ENCODE data around the gene PFDN4.

The PFDN4 gene

DNA sequence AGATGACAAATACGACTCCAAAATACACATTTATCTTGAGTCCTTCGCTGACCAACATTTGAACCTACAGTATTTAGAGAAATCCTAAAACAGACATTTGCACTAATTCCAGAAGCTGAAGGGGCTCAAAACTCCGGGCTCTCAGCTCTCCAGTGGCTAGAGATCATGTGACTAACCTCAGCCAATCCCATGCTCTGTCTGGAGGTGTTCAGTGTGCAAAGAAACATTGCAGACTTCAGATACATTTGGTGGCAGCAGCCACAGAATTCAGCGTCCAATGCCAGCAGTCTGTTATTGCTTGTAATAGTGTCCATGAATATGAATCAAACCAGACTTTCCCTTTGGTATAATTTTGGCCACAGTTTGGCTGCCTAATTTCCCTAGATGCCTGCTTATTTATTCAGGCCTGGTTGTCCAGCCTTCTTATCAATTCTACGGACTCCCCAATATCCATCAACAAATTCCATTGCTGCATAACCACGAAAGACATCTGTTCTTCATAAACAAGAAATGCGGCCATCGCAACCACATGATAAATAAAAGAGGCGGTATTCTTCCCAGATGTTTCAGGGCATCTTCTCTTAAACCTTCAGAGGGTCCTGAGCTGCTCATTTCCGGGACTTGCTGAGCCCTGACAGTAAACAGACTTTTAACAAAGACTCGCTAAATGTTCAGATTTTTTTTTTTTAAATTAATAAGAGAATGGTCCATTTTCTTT lies 19.6 kb upstream of the PFDN4 start:
- Histone ChIP-seq H3K36me3 (ENCODE audit: control insufficient read depth in 5 of 5, insufficient read depth in 5 of 5, low read length in 5 of 5) (no peaks in the 10 kb centered on the region), H3K9me3 (ENCODE audit: control insufficient read depth in 5 of 5, low read length in 5 of 5) (no peaks in the 10 kb centered on the region), H3K4me3 (ENCODE audit: low read depth in 1 of 5, low read length in 5 of 5) (no peak overlapping the region), H3K27me3 (ENCODE audit: control insufficient read depth in 5 of 5, insufficient read depth in 4 of 5, low read length in 5 of 5) (peaks cover 14 to 22% (median 16%) of the 10 kb centered on the region in 5 donors), H3K9ac (ENCODE audit: low read length in 5 of 5) (no peak overlapping the region), H3K27ac (ENCODE audit: low read depth, low read length) (no peak overlapping the region), H3K4me1 (ENCODE audit: control insufficient read depth in 5 of 5, insufficient read depth in 5 of 5, low read length in 5 of 5) (peaks cover 0 to 2% (median 0%) of the 10 kb centered on the region in 5 donors)

GRCh38 chr20:54189630-54190029 lies 18.3 kb upstream of the PFDN4 start:
- Histone ChIP-seq H3K9ac (ENCODE audit: low read length in 5 of 5) (no peak overlapping the region), H3K4me1 (ENCODE audit: control insufficient read depth in 5 of 5, insufficient read depth in 5 of 5, low read length in 5 of 5) (peaks cover 0 to 3% (median 0%) of the 10 kb centered on the region in 5 donors), H3K27ac (ENCODE audit: low read depth, low read length) (no peak overlapping the region)

DNA sequence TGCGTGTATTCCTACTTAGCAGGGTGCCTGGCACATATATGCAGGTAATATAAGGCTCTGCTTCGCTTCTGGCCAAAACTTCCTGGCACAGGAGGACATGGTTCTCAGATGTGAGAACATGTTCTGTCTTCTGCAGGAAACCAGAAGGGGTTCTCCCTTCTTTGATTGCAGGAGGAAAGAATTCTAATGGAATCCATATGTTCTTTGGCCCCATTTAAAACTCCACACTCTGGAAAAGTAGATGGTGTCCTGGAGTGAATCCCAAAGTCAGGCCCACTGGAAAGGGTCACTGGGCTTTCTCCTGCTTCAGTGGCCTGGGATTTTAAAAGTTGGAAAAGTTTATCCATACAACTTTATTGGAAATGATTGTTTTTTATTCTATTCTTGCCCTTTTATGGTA lies 17.7 kb upstream of the PFDN4 start:
- H3K27me3 ChIP-seq (ENCODE audit: control insufficient read depth in 5 of 5, insufficient read depth in 4 of 5, low read length in 5 of 5) = peaks cover 9 to 16% (median 14%) of the 10 kb centered on the region in 5 donors
- H3K9me3 ChIP-seq (ENCODE audit: control insufficient read depth in 5 of 5, low read length in 5 of 5) = no peaks in the 10 kb centered on the region
- H3K4me3 ChIP-seq (ENCODE audit: low read depth in 1 of 5, low read length in 5 of 5) = no peak overlapping the region
- H3K27ac ChIP-seq (ENCODE audit: low read depth, low read length) = no peak overlapping the region
- H3K4me1 ChIP-seq (ENCODE audit: control insufficient read depth in 5 of 5, insufficient read depth in 5 of 5, low read length in 5 of 5) = peaks cover 0 to 3% (median 0%) of the 10 kb centered on the region in 5 donors
- no peaks in the 10 kb centered on the region for H3K36me3 ChIP-seq (ENCODE audit: control insufficient read depth in 5 of 5, insufficient read depth in 5 of 5, low read length in 5 of 5)
- no peak overlapping the region for H3K9ac ChIP-seq (ENCODE audit: low read length in 5 of 5)

More at GRCh38 chr20:54189630-54190029, 18.3 kb upstream of the PFDN4 start:
- Histone ChIP-seq H3K27me3 (ENCODE audit: control insufficient read depth in 5 of 5, insufficient read depth in 4 of 5, low read length in 5 of 5) (peaks cover 14 to 22% (median 15%) of the 10 kb centered on the region in 5 donors), H3K36me3 (ENCODE audit: control insufficient read depth in 5 of 5, insufficient read depth in 5 of 5, low read length in 5 of 5) (no peaks in the 10 kb centered on the region), H3K4me3 (ENCODE audit: low read depth in 1 of 5, low read length in 5 of 5) (no peak overlapping the region), H3K9me3 (ENCODE audit: control insufficient read depth in 5 of 5, low read length in 5 of 5) (no peaks in the 10 kb centered on the region)

DNA sequence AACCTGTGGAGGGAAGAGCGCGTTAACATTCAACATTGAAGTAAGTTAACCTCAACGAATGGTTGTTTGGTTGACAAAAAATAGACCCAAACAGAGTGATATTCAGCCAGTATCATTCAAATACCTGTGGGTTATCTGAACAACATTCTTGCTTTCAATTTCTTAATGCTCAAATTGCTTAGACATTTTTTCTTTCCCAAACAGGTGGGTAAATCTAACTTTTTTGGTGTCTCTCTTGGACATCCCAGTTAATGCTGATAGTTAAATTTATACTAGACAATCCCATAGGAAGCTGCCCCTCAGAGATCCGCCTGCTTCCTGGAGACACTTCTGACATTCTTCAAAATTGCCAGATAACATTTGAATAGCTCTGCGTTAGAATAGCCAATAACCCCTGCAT lies 14.1 kb upstream of the PFDN4 start:
- Histone ChIP-seq H3K4me3 (ENCODE audit: low read depth in 1 of 5, low read length in 5 of 5) (no peak overlapping the region), H3K9ac (ENCODE audit: low read length in 5 of 5) (no peak overlapping the region), H3K27ac (ENCODE audit: low read depth, low read length) (no peak overlapping the region), H3K4me1 (ENCODE audit: control insufficient read depth in 5 of 5, insufficient read depth in 5 of 5, low read length in 5 of 5) (peaks cover 0 to 3% (median 0%) of the 10 kb centered on the region in 5 donors), H3K9me3 (ENCODE audit: control insufficient read depth in 5 of 5, low read length in 5 of 5) (no peaks in the 10 kb centered on the region), H3K36me3 (ENCODE audit: control insufficient read depth in 5 of 5, insufficient read depth in 5 of 5, low read length in 5 of 5) (no peaks in the 10 kb centered on the region), H3K27me3 (ENCODE audit: control insufficient read depth in 5 of 5, insufficient read depth in 4 of 5, low read length in 5 of 5) (peaks cover 0 to 11% (median 4%) of the 10 kb centered on the region in 5 donors)

DNA sequence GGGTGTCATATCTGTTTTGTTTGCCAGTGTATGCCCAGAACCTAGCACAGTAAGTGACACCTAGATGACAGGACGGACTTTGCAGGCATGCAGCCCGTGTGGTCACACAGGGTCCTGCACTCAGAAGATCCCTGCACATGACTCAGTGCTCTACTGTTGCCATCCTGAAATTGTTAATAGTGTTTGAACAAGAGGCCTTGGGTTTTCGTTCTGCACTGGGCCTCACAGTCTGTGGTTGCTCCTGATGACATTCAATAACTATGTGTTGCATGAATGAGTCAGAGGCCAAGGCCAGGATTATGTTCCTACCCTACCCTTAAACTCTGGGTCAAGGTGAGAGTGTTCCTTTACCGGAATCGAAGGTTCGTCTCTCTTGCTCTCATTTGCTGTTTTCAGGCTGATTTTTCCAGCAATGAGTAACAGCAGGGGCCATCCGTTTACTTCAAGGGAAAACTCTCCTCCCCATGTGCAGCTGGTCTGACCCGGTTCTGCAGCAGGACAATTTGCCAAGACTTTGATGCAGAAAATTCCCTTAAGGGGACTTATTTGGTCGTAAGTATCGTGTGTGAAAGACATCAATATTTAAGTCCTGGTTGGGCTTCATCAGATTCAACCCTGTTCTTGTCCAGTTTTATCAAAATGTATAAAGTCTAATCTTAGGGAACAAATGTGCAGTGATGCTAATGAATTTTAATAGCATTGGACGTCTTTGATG lies 13.0 kb upstream of the PFDN4 start:
- Histone ChIP-seq H3K9me3 (ENCODE audit: control insufficient read depth in 5 of 5, low read length in 5 of 5) (no peaks in the 10 kb centered on the region), H3K27me3 (ENCODE audit: control insufficient read depth in 5 of 5, insufficient read depth in 4 of 5, low read length in 5 of 5) (peaks cover 0 to 11% (median 4%) of the 10 kb centered on the region in 5 donors), H3K4me3 (ENCODE audit: low read depth in 1 of 5, low read length in 5 of 5) (no peak overlapping the region), H3K27ac (ENCODE audit: low read depth, low read length) (no peak overlapping the region), H3K4me1 (ENCODE audit: control insufficient read depth in 5 of 5, insufficient read depth in 5 of 5, low read length in 5 of 5) (peaks cover 0 to 3% (median 0%) of the 10 kb centered on the region in 5 donors), H3K36me3 (ENCODE audit: control insufficient read depth in 5 of 5, insufficient read depth in 5 of 5, low read length in 5 of 5) (no peaks in the 10 kb centered on the region), H3K9ac (ENCODE audit: low read length in 5 of 5) (no peak overlapping the region)

DNA sequence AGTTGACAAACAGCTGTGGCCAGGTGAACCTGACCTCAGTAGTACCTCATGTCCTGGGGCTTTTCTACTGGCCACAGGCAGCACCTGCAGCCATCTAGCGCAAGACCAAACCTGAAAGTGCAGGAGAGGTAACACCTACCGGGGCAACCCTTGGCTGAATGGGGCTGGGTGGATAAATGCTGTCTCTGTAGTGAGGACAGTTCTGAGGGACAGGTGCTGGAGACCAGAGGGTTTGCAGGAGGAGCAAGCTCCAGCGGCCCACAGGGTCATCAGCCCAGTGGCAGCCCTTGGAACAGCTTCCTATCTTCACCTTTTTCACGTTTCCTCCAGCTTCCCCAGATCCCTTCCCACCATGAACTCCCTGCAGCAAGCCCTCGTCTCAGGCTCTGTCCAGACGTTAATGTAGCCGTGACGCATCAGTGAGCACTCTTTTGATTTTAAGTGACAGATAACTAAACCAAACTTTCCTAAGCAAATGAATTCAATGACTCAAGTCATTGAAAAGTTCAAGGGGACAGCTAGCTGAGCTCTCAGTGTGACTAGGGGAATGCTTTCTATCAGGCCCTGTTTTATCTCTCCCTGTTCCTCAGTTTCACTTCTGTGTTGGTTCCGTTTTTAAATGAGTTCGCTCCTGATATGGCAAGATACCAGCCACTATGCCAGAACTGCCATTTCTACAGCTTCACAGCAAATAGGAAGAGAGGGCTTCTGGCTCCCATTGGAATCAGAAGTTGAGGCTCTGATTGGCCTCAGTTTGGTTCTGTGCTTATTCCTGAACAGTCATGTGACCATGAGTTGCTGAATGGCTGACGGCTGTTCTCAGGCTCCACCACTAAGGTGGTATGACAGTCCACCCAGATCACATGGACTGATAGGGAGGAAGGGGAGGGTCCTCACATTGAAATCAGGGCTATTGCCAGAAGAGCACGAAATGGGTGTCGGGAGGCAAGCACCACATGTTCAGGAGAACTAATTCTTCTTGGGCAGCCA lies 12.1 kb upstream of the PFDN4 start:
- Histone ChIP-seq H3K9me3 (ENCODE audit: control insufficient read depth in 5 of 5, low read length in 5 of 5) (no peaks in the 10 kb centered on the region), H3K27ac (ENCODE audit: low read depth, low read length) (no peak overlapping the region), H3K9ac (ENCODE audit: low read length in 5 of 5) (no peak overlapping the region), H3K36me3 (ENCODE audit: control insufficient read depth in 5 of 5, insufficient read depth in 5 of 5, low read length in 5 of 5) (no peaks in the 10 kb centered on the region), H3K4me1 (ENCODE audit: control insufficient read depth in 5 of 5, insufficient read depth in 5 of 5, low read length in 5 of 5) (peaks cover 0 to 3% (median 0%) of the 10 kb centered on the region in 5 donors), H3K27me3 (ENCODE audit: control insufficient read depth in 5 of 5, insufficient read depth in 4 of 5, low read length in 5 of 5) (peaks cover 0 to 8% (median 4%) of the 10 kb centered on the region in 5 donors), H3K4me3 (ENCODE audit: low read depth in 1 of 5, low read length in 5 of 5) (no peak overlapping the region)

- Histone ChIP-seq H3K36me3 (ENCODE audit: control insufficient read depth in 5 of 5, insufficient read depth in 5 of 5, low read length in 5 of 5) (no peaks in the 10 kb centered on the region), H3K9me3 (ENCODE audit: control insufficient read depth in 5 of 5, low read length in 5 of 5) (no peaks in the 10 kb centered on the region), H3K9ac (ENCODE audit: low read length in 5 of 5) (no peak overlapping the region), H3K4me3 (ENCODE audit: low read depth in 1 of 5, low read length in 5 of 5) (no peak overlapping the region), H3K4me1 (ENCODE audit: control insufficient read depth in 5 of 5, insufficient read depth in 5 of 5, low read length in 5 of 5) (peaks cover 0 to 3% (median 0%) of the 10 kb centered on the region in 5 donors), H3K27me3 (ENCODE audit: control insufficient read depth in 5 of 5, insufficient read depth in 4 of 5, low read length in 5 of 5) (peaks cover 0 to 5% (median under 1%) of the 10 kb centered on the region in 5 donors), H3K27ac (ENCODE audit: low read depth, low read length) (no peak overlapping the region)
These were observed 10.0 kb upstream of the PFDN4 start for GRCh38 chr20:54197621-54198604.

DNA sequence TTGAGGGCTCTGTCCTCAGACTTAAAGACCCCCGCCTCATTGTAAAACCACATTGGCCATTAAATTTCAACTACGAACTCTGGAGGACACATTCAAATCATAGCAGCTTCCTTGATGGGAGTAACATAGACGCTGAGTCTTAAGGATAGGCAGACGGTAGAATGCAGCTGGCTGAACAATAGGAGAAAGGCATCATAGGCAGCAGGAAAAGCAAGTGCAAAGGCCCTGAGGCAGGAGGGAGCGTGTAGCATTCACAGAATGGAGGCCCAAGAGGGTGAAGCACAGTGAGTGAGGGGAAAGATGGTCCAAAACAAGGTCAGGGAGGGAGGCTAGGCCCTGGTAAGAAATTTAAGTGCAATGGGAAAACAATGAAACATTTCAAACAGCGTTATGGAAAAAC lies 8.6 kb upstream of the PFDN4 start:
- H3K4me1 ChIP-seq (ENCODE audit: control insufficient read depth in 5 of 5, insufficient read depth in 5 of 5, low read length in 5 of 5) = no peaks in the 10 kb centered on the region
- no peak overlapping the region for H3K9ac ChIP-seq (ENCODE audit: low read length in 5 of 5)
- H3K36me3 ChIP-seq (ENCODE audit: control insufficient read depth in 5 of 5, insufficient read depth in 5 of 5, low read length in 5 of 5) = no peaks in the 10 kb centered on the region
- H3K27me3 ChIP-seq (ENCODE audit: control insufficient read depth in 5 of 5, insufficient read depth in 4 of 5, low read length in 5 of 5) = peaks cover 0 to 5% (median 0%) of the 10 kb centered on the region in 5 donors
- no peak overlapping the region for H3K27ac ChIP-seq (ENCODE audit: low read depth, low read length)
- no peak overlapping the region for H3K4me3 ChIP-seq (ENCODE audit: low read depth in 1 of 5, low read length in 5 of 5)
- H3K9me3 ChIP-seq (ENCODE audit: control insufficient read depth in 5 of 5, low read length in 5 of 5) = no peaks in the 10 kb centered on the region

DNA sequence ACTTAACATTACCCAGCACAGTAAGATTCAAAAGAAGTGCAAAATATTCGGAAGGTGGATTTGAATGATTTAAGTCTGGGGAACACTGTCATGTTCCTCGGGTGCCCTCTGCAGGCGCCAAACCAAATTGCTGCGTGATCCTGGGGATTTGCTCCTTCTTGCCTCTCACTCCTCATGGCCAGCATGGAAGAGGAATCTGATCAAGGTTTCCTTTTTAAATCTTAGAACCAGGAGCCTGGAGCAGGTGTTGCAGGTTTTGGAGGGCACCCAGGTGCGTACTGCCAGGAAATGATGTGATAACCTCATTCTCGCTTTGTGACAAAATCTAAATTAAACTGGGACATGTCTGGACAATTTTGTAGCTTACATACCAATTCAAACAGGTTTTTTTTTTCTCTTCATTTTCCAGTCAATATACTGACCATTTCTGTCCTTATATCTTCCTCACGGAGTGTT lies 8.1 kb upstream of the PFDN4 start:
- Histone ChIP-seq H3K4me1 (ENCODE audit: control insufficient read depth in 5 of 5, insufficient read depth in 5 of 5, low read length in 5 of 5) (no peaks in the 10 kb centered on the region), H3K9ac (ENCODE audit: low read length in 5 of 5) (no peak overlapping the region), H3K27me3 (ENCODE audit: control insufficient read depth in 5 of 5, insufficient read depth in 4 of 5, low read length in 5 of 5) (peaks cover 0 to 5% (median 0%) of the 10 kb centered on the region in 5 donors), H3K9me3 (ENCODE audit: control insufficient read depth in 5 of 5, low read length in 5 of 5) (no peaks in the 10 kb centered on the region), H3K4me3 (ENCODE audit: low read depth in 1 of 5, low read length in 5 of 5) (no peak overlapping the region), H3K27ac (ENCODE audit: low read depth, low read length) (no peak overlapping the region), H3K36me3 (ENCODE audit: control insufficient read depth in 5 of 5, insufficient read depth in 5 of 5, low read length in 5 of 5) (no peaks in the 10 kb centered on the region)

Measured in subcutaneous abdominal adipose tissue (tissue), 5 donors.